ENCODE results near the gene SELE.

The SELE gene

GRCh38 chr1:169682071-169682470, 51.8 kb downstream of the SELE start:
- no peak overlapping the region for H3K4me3 ChIP-seq (ENCODE audit: low read depth, low read length)
- H3K27ac ChIP-seq (ENCODE audit: low read depth, low read length) = no peak overlapping the region

GRCh38 chr1:169681140-169681539, 52.7 kb downstream of the SELE start:
- 0 out of 2 replicates have a peak, but pooled peaks cover 4% of the 10 kb centered on the region for H3K9me3 ChIP-seq (ENCODE audit: control insufficient read depth, insufficient read depth, low read length)
- no peak overlapping the region for H3K9ac ChIP-seq (ENCODE audit: low read depth, low read length)
- no peaks in the 10 kb centered on the region for H3K36me3 ChIP-seq (ENCODE audit: control insufficient read depth, insufficient read depth, low read length)
- H3K4me1 ChIP-seq (ENCODE audit: control insufficient read depth, insufficient read depth, low read length) = peaks cover 2% of the 10 kb centered on the region; the same call in 1 of the 2 replicates
- peaks cover 73% of the 10 kb centered on the region for H3K27me3 ChIP-seq (ENCODE audit: control insufficient read depth, insufficient read depth, low read length)
- no peak overlapping the region for H3K4me3 ChIP-seq (ENCODE audit: low read depth, low read length)
- no peak overlapping the region for H3K27ac ChIP-seq (ENCODE audit: low read depth, low read length)

More at GRCh38 chr1:169682071-169682470, 51.8 kb downstream of the SELE start:
- no peaks in the 10 kb centered on the region for H3K4me1 ChIP-seq (ENCODE audit: control insufficient read depth, insufficient read depth, low read length)
- H3K36me3 ChIP-seq (ENCODE audit: control insufficient read depth, insufficient read depth, low read length) = no peaks in the 10 kb centered on the region
- no peak overlapping the region for H3K9ac ChIP-seq (ENCODE audit: low read depth, low read length)
- H3K27me3 ChIP-seq (ENCODE audit: control insufficient read depth, insufficient read depth, low read length) = peaks cover 79% of the 10 kb centered on the region
- H3K9me3 ChIP-seq (ENCODE audit: control insufficient read depth, insufficient read depth, low read length) = 0 out of 2 replicates have a peak, but pooled peaks cover 4% of the 10 kb centered on the region

- Histone ChIP-seq H3K4me3 (ENCODE audit: low read depth, low read length) (no peak overlapping the region), H3K9me3 (ENCODE audit: control insufficient read depth, insufficient read depth, low read length) (0 out of 2 replicates have a peak, but pooled peaks cover 4% of the 10 kb centered on the region), H3K4me1 (ENCODE audit: control insufficient read depth, insufficient read depth, low read length) (peaks cover 8% of the 10 kb centered on the region; the same call in 1 of the 2 replicates), H3K36me3 (ENCODE audit: control insufficient read depth, insufficient read depth, low read length) (no peaks in the 10 kb centered on the region), H3K27me3 (ENCODE audit: control insufficient read depth, insufficient read depth, low read length) (peaks cover 71% of the 10 kb centered on the region), H3K27ac (ENCODE audit: low read depth, low read length) (no peak overlapping the region), H3K9ac (ENCODE audit: low read depth, low read length) (no peak overlapping the region)
Observed at GRCh38 chr1:169680377-169681019, 53.4 kb downstream of the SELE start.

- Histone ChIP-seq H3K27ac (ENCODE audit: low read depth, low read length) (no peak overlapping the region), H3K4me1 (ENCODE audit: control insufficient read depth, insufficient read depth, low read length) (peaks cover 8% of the 10 kb centered on the region; the same call in 1 of the 2 replicates), H3K9ac (ENCODE audit: low read depth, low read length) (no peak overlapping the region), H3K36me3 (ENCODE audit: control insufficient read depth, insufficient read depth, low read length) (no peaks in the 10 kb centered on the region), H3K27me3 (ENCODE audit: control insufficient read depth, insufficient read depth, low read length) (peaks cover 63% of the 10 kb centered on the region), H3K9me3 (ENCODE audit: control insufficient read depth, insufficient read depth, low read length) (0 out of 2 replicates have a peak, but pooled peaks cover 4% of the 10 kb centered on the region), H3K4me3 (ENCODE audit: low read depth, low read length) (no peak overlapping the region)
Observed at GRCh38 chr1:169679692-169680091, 54.2 kb downstream of the SELE start.

- Histone ChIP-seq H3K4me3 (ENCODE audit: low read depth, low read length) (no peak overlapping the region), H3K9ac (ENCODE audit: low read depth, low read length) (no peak overlapping the region), H3K4me1 (ENCODE audit: control insufficient read depth, insufficient read depth, low read length) (peaks cover 8% of the 10 kb centered on the region; the same call in 1 of the 2 replicates), H3K27ac (ENCODE audit: low read depth, low read length) (no peak overlapping the region), H3K27me3 (ENCODE audit: control insufficient read depth, insufficient read depth, low read length) (peaks cover 27% of the 10 kb centered on the region), H3K36me3 (ENCODE audit: control insufficient read depth, insufficient read depth, low read length) (no peaks in the 10 kb centered on the region), H3K9me3 (ENCODE audit: control insufficient read depth, insufficient read depth, low read length) (no peaks in the 10 kb centered on the region)
Observed at GRCh38 chr1:169676001-169676400, 57.9 kb downstream of the SELE start.
